ENCODE results near the gene ICAM5.
"Not testable (repeated sequence)": the region's sequence is repeated elsewhere in the genome, so short reads cannot be mapped to it uniquely, and the experiment has no call there.

ICAM5 gene

DNA sequence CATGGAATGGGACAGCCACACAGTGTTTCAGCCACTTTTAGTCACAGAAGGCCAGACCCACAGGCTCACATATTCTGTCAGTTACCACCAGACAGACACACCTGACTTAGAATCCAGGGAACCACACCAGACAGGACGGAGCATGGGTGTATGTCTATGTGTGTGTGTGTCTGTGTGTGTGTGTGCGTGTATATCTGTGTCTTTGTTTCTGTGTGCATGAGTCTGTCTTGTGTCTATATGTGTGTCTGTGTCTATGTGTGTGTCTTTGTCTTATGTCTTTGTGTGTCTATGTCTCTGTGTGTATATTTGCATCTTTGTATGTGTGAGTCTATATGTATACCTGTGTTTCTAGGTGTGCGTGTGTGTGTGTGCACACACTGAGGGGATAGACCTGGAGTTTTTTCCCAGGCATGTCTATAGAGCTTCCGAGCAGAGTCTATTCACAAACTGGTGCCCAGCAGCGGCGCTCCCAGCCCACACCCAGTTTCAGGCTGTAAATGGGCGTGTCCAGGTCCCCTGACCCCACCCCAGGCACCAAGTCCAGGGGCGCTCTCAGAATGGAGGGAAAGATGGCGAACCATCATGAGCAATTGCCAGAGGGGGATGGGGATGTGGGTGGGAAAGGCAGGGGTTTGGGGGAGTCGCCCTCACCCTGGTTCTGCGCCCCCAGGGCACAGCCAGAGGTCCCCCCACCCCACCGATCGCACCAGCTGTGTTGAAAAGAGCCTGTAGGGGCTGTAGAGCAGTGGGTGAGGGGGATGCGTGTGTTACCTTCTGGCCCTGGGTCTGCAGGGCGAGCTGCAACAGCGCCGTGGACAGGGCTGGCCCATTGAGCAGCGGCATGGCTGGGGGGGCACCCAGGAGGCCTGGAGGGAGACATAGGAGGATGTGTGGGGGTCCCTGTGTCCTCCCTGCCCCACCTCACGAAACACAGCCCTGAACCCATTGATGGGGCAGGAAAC lies 32.4 kb downstream of the ICAM5 start:
- no peak for DNase-seq

DNA sequence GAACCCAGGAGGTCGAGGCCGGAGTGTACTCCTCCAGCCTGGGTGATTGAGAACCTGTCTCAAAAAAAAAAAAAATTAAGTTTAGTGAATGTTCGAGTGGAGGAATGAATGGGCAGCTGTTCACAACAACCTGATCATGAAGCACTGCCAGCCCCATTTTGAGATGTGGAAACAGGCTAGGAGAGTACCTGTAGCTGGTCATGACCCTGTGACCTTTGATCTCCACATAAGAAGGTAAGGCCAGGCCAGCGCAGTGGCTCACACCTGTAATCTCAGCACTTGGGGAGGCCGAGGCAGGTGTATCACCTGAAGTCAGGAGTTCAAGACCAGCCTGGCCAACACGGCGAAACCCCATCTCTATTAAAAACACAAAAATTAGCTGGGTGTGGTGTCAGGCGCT lies 36.0 kb downstream of the ICAM5 start:
- DNase-seq: no peak

DNA sequence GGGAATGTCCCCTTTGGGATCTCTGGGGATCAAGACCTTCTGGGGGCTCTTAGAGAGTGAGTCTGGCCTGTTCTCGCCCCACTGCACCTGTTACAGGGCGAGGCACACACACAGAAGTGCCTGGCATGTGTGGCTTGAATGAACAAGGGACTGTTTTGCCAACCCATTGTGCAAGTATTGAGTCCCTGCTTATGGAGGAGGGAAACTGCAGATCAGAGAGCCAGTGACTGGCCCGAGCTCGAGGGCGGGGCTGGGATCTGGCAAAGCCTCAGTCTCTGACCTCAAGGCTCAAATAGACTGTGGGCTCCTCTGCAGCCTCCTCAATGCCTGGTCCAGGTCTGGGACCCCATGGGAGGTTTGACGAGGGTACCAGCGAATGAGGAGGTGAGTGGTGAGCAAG lies 38.0 kb downstream of the ICAM5 start:
- DNase-seq: no peak

DNA sequence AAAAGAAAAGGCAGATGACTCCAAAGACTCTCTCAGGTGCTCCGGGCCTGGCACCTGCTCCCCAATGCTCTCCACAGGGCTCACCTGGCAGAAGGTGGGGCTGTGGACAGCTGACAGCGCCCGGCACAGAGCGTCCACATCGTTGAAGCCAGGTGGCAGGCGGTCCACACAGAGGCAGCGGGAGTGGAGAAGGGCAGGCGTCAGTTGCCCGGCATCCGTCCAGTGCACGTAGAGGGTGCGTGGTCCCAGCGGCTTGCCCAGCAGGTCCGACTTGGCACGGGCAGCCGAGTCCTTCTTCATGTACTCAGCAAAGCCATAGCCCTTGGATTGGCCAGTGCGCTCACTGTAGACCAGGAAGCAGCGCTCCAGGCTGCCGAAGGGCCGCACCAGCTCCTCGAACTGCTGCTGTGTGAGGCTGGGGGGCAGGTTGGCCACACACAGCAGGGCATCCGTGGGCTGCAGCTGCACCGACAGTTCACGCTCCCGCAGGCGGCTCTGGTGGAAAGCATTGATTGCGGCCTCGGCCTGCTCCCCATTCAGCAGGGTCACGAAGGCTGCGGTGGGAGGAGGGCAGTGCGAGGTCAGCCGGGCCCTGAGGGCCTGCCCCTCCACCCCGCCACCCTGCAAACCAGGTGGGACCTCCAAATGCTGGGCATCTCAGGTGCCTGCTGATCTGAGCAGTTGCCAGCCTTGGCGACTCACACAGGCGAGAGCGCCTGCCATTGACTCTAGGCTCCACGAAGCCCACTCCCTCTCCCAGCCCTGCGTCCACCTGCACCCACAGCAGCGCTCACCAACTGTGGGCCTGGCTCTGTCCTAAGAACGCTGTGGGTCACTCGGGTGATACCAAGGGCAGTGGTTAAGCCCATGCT lies 39.0 kb downstream of the ICAM5 start:
- no peak for DNase-seq

DNA sequence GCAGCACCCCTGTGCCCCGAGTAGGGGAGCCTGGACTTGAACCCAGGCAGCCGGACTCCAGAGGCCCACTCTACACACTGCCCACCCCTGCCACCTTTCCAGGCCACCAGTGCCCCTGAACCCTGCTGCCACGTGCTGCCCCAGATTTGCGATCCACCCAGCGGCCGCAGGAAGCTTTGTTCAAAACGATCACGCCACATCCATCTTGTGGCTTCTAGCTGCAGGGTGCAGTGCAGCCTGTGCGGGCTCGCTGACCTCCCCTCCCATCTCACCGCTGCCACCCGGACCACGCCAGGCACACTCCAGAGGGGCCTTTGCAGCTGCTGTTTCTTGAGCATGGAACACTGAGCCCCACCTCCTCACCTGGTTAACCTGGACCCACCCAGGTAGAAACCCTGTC lies 39.8 kb downstream of the ICAM5 start:
- DNase-seq: no peak

DNA sequence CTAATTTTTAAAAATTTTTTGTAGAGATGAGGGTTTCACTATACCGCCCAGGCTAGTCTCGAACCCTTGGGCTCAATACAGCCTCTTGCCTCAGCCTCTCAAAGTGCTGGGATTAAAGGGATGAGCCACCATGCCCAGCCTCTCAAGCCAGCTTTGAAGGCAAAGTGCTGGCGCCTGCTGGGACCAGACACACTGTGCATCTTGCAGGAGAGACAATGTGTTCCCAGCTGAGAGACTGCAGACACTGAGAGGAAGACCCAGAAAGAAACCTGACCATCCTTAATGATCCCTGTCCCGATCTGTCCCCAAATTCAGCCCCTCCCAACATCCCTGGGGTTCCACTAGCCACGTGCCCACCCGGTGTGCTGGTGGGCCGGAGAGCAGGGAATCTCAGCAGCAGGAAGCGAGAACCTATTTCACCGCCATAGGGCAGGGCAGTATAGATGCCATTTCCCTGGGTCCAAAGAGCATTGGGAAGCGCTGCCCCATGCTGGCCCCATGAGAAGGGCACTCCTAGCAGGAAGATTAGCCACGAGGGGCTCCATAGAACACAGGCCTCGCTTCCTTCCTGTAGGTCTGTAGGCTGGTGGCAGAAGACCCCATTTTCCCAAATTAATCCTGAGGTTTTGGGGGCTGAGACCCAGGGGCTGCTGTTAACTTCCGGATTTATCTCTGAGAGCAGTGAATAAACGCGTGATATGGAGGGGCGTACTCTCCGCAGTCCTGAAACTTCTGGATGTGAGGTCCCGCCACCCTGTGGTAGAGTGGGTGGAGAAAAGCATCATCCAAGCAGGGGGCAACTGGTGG lies 42.6 kb downstream of the ICAM5 start:
- DNase-seq: no peak

DNA sequence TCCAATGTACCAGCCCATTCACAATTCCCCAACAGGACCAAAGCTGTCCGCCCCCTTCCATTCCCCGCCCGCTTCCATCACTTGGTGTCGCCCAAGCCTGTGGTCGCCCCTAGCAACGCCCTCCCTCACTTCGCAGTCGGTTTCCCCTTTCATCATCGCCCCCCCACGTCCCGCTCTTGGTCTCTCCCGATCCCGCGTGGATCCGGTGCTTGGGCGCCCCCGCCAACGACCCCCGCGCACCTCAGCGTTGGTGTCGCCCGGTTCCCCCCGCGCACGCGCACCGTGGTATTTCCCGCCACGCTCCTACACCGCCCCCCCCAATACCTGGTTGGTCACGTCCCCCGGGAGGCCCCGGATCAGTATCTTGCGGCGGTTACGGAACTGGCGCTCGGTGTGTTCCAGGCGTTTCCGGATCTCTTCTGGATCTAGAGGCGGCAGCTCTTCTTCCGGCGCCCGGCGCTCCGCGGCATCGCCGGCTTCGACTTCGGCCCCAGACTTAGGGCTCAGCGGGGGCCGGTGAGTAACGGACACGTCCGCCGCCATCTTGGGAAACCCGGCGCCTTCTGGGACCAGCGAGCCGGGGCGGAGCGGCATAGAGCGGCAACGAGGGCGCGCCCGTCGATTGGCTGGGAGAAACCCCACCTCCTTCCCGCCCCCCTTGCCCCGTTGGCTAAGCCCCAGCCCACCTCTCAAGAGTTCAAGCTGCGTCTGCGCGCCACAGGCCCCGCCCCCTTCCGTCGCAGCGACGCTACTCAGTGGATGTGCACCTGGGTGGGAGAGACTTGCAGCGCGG lies 43.4 kb downstream of the ICAM5 start, which contains the start of gene RAVER1:
RAVER1 (minus strand) TSS at position 565 of the 793 bp plus-strand sequence; CDS start at position 543, 22 bp downstream.
- DNase-seq: peak; percentile 97

DNA sequence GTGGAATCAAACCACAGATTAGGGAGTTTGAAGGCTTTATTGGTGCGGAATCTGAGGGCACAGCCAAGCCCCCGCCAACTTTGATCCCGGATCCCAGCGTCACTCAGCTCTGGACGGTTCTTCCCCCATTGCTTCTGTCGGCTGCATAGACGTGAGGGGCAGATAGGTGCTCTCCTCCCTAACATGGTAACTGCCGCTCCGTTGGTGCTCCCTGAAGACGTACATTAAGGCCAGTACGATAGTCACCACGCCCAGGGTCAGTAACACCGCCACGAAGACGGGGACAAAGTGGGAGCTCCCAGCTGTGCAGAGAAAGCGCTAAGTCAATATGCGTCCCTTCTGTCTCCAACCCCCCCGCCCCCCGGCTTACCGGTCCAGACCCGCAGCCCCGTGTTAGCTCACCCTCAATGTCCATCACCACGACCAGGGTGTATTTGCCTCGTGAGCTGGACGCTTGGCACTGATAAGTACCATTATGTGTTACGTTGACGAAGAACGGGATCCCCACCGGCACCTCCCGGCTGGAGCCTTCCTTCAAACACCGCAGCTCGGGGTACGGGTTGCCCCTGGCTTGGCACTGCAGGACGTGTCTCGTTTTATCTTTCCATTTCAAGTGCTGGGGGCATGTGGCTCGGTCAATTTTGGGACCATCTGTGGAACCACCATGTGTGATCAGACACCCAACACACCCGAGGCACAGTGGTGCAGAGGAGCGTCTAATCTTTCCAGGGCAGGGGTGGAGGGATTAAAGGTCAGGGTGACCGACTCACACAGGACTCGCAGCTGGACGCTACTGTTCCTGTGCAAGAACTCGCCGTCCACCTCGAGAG lies 44.2 kb downstream of the ICAM5 start:
- DNase-seq: no peak

DNA sequence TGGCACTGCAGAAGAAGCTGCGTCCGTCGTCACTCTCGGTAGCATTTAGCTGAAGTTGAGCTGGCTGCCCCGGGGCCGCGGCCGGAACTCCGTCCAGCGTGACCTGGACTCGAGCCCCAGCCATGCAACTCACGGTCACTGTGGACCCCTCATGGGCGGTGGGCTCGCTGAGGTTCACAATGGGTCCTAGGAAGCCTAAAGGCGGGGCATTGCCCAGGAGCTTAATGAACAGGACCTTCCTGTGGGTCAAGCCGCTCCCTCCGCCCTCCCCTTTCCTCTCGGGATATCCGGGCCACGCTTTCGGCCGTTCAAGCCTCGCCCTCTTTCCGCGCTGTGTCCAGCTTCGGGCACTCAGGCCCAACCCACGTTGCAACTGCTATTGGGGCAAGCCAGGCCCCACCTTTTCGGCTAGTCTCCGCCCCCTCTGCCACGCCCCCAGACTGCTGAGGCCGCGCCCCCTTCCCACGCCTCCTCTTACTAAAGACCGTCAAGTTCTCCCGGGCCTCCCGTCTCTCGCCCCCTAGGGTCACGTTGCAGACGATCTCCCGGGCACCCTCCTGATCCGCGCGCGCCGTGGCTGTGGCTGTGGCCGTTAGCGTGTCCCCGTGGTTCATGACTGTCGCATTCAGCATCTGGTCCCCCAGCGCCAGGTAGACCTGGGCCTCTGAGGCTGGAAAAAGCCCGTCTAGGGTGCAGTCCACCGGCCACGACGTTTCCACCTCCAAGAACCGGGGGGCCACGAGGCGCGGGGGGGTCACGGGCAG lies 45.0 kb downstream of the ICAM5 start:
- peak; percentile 57 to 66 for DNase-seq

DNA sequence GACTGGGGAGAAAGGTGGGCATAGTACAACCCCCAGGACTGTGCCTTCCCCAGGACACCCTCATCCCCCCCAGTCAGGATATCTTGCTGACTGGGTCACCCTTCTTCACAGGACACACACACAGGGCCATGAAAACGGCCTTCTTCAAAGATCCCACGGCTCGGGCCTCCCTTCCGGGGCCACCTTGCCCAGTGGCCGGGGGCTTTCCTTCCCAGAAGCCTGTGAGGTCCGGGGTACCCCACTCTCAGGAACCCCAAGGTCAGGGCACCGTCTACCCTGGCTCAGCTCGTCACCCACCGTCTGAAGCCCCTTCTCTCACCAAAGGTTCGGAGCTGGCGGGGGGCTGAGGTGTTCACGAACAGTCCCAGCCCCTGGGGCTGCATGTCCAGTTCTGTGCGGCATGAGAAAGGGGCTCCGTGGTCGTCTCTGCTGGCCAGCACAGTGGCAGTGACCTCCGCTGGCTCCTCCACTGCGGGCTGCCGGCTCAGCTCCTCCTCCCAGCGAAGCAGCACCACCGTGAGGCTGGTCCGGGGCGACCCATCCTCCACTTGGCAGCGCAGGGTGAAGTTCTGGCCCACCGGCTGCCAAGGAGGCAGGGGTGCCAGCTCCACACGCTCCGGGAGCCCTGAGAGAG lies 45.7 kb downstream of the ICAM5 start:
- no peak for DNase-seq

DNA sequence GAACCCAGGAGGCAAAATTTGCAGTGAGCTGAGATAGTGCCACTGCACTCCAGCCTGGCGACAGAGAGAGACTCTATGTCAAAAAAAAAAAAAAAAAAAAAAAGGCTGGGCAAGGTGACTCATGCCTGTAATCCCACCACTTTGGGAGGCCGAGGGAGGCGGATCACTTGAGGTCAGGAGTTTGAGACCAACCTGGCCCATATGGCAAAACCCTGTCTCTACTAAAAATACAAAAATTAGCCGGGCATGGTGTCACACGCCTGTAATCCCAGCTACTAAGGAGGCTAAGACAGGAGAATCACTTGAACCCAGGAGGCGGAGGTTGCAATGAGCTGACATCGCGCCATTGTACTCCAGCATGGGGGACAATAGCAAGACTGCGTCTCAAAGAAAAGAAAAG lies 47.0 kb downstream of the ICAM5 start:
- DNase-seq: not testable (repeated sequence)

DNA sequence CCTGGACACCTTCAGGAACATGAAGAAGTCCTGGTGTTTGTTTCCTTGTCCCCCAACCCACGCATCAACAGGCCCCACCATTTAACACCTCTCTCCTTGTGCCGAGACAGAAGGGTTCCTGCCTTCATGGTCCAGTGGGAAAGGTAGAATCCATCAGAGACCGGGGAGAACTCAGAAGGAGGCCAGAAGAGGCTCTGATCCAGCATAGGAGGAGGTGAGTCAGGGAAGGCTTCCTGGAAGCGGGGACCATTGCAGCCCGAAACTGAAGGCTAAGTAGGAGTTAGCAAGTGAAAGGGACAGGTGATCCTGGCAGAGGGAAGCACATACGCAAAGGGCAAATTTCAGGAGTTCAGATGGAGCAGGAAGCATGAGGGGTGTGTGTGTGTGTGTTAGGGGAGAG lies 49.2 kb downstream of the ICAM5 start:
- no peak for DNase-seq

DNA sequence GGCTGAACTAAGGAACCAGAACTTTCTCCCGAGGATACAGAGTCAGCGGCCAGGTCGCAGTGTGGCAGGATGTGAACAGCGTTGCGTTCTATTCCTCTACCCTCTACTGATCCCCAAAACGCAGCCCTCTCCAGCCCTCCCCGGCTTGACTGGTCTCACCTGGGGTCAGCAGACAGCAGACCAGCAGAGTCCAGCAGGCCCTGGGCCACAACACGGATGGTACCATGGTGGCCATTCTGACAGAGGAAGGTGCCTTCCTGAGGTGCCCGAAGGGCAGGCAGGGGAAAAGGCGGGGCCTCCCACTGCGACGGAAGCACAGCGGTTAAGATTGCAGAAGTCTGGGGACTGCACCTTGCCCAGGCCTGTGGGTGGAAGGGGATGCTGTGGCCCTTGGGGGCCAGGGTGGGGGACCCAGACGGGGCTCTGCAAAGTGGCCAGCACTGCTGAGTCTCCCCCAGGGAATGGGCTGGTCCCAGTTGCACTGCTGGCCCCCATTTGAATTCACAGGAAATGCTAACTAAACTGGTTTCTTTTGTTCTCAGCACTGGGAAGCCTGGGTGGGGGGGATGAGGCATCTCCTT lies 49.7 kb downstream of the ICAM5 start, which contains the start of gene ICAM3:
ICAM3 (minus strand) TSS at position 245 of the 581 bp plus-strand sequence; CDS start at position 235, 10 bp downstream.
- DNase-seq: no peak

DNA sequence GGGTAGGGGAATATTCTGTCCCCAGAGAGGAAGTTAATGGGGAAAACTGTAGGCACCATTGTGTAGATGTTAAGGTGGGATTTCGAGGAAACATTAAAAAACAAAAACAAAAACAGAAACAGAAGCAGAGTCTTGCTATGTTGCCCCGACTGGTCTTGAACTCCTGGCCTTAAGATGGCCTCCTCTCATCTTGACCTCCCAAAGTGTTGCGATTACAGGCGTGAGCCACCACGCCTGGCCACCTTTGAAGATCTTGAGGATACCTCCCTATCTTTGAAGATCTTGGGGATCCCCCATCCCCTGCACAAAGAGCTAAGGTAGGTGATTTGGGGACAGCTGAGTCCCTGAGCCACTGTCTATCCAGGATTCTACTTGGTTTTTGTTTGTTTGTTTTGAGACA lies 50.2 kb downstream of the ICAM5 start:
- DNase-seq: no peak

DNA sequence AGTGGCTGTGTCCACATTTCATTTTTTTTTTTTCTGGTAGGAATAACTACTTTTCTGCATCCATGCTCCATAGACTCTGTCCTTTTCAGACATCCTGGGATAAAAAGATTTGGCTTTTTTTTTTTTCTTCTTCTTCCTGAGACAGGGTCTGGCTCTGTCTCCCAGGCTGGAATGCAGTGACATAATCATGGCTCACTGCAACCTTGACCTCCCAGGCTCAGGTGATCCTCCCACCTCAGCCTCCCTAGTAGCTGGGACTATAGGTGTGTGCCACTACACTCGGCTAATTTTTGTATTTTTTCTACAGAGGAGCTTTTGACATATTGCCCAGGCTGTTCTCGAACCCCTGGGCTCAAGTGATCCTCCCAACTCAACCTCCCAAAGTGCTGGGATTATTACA lies 53.7 kb downstream of the ICAM5 start:
- DNase-seq: no peak

DNA sequence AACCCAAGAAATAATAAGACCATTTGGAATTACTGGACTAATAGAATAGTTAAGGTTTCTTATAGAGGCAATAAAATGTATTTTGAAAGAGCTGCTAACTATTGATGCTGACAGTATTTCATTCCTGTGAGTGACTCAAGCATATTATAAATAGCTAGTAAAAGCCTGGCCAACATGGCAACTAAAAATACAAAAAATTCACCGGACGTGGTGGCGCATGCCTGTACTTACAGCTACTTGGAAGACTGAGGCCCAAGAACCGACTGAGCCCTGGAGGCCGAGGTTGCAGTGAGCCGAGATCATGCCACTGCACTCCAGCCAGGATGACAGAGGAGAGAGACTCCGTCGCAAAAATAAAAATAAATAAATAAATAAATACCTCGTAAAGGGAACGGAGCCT lies 55.0 kb downstream of the ICAM5 start:
- no peak for DNase-seq

Measured in NCI-H2081 (cell line).